Progenitor cell of endocrine pancreas (in vitro differentiated cells): ENCODE results near the gene NUDCD3. TPM values are rescaled to one million over a fixed set of nuclear protein-coding genes. Genes with fewer than 3 reads are reported as not detected.

Experiments
- DNase-seq: peaks from one replicate; pipeline ENCODE4 v3.0.0; 2021; ENCODE audit warnings: low spot score; ENCODE audit not compliant: unreplicated experiment
- H3K27ac Mint-ChIP-seq: 2 replicates; pipeline ENCODE4 v1.8.0; 2021; ENCODE audit warnings: mild to moderate bottlenecking, moderate library complexity, mixed read lengths
- H3K27me3 Mint-ChIP-seq: 2 replicates; pipeline ENCODE4 v1.8.0; 2021; ENCODE audit warnings: mixed read lengths
- H3K36me3 Mint-ChIP-seq: 2 replicates; pipeline ENCODE4 v1.8.0; 2022; ENCODE audit warnings: mixed read lengths; ENCODE audit not compliant: insufficient read depth
- H3K4me1 Mint-ChIP-seq: 2 replicates; pipeline ENCODE4 v1.8.0; 2021; ENCODE audit warnings: low read depth, mixed read lengths
- H3K4me3 Mint-ChIP-seq: 2 replicates; pipeline ENCODE4 v1.8.0; 2021; ENCODE audit warnings: low read depth, mild to moderate bottlenecking, moderate library complexity, mixed read lengths
- H3K9me3 Mint-ChIP-seq: 2 replicates; pipeline ENCODE4 v1.8.0; 2021; ENCODE audit warnings: low read depth, mixed read lengths
- total RNA-seq: library from RNA; stranded (reverse); gene quantifications from 2 replicates; pipeline ENCODE4 v1.2.1, GENCODE V29; 2021
- TF ChIP-seq, protein P1 (sequence below): fragments of 200-600 bp; sonication (generic); IDR thresholded peaks from one replicate; pipeline ENCODE4 v1.5.0; 2021; ENCODE audit warnings: antibody characterized with exemption, mild to moderate bottlenecking; ENCODE audit not compliant: unreplicated experiment

The NUDCD3 gene
- total RNA-seq, 1 donor from 2014 or later: 89.0 TPM

- H3K4me1 Mint-ChIP-seq: peaks cover 27% of the 10 kb centered on the region
- H3K4me3 Mint-ChIP-seq: peak overlapping the region; percentile 83
- TF ChIP-seq, protein P1, sequence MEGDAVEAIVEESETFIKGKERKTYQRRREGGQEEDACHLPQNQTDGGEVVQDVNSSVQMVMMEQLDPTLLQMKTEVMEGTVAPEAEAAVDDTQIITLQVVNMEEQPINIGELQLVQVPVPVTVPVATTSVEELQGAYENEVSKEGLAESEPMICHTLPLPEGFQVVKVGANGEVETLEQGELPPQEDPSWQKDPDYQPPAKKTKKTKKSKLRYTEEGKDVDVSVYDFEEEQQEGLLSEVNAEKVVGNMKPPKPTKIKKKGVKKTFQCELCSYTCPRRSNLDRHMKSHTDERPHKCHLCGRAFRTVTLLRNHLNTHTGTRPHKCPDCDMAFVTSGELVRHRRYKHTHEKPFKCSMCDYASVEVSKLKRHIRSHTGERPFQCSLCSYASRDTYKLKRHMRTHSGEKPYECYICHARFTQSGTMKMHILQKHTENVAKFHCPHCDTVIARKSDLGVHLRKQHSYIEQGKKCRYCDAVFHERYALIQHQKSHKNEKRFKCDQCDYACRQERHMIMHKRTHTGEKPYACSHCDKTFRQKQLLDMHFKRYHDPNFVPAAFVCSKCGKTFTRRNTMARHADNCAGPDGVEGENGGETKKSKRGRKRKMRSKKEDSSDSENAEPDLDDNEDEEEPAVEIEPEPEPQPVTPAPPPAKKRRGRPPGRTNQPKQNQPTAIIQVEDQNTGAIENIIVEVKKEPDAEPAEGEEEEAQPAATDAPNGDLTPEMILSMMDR: no peak
- H3K36me3 Mint-ChIP-seq: peaks cover 2% of the 10 kb centered on the region
- H3K27me3 Mint-ChIP-seq: peaks cover 3% of the 10 kb centered on the region
- H3K9me3 Mint-ChIP-seq: no peaks in the 10 kb centered on the region
- no peak for DNase-seq
- H3K27ac Mint-ChIP-seq: peak overlapping the region; percentile 96
Measured at GRCh38 chr7:44491229-44491628, 771 bp upstream of the NUDCD3 start.

DNA sequence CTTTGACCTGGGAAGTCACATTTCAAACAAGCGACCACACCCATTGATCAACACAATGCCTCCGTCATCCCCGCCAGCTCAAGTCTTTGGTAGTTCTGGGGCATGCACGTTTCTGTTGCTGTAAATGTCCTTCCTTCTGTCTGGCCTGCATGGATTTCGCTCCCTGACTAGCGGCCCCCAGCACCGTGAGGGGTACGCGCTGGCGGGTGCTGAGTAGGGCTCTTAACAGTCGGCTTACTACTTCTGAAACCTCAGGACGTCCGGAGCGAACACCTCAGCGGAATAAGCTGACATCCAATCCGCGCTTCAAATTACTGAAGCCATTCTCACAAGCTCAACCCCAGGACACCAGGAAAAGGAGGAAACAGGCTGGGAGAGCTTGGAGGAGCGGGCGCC, 505 bp downstream of the NUDCD3 start:
- H3K9me3 Mint-ChIP-seq: no peaks in the 10 kb centered on the region
- H3K36me3 Mint-ChIP-seq: peaks cover 6% of the 10 kb centered on the region
- no peak for DNase-seq
- TF ChIP-seq, protein P1: no peak
- H3K4me3 Mint-ChIP-seq: peak overlapping the region; percentile 83
- no peaks in the 10 kb centered on the region for H3K27me3 Mint-ChIP-seq
- peaks cover 30% of the 10 kb centered on the region for H3K4me1 Mint-ChIP-seq
- peak overlapping the region; percentile 97 for H3K27ac Mint-ChIP-seq

- peaks cover 14% of the 10 kb centered on the region for H3K36me3 Mint-ChIP-seq
- peaks cover 30% of the 10 kb centered on the region for H3K4me1 Mint-ChIP-seq
- no peak for DNase-seq
- H3K27ac Mint-ChIP-seq: no peak overlapping the region
- peak overlapping the region; percentile 83 for H3K4me3 Mint-ChIP-seq
- H3K27me3 Mint-ChIP-seq: no peaks in the 10 kb centered on the region
- no peaks in the 10 kb centered on the region for H3K9me3 Mint-ChIP-seq
- TF ChIP-seq, protein P1: no peak
Measured at GRCh38 chr7:44488955-44489354, 1.5 kb downstream of the NUDCD3 start.

- H3K27ac Mint-ChIP-seq: no peak overlapping the region
- peaks cover 30% of the 10 kb centered on the region for H3K4me1 Mint-ChIP-seq
- no peaks in the 10 kb centered on the region for H3K27me3 Mint-ChIP-seq
- H3K36me3 Mint-ChIP-seq: peaks cover 34% of the 10 kb centered on the region
- DNase-seq: no peak
- H3K4me3 Mint-ChIP-seq: no peak overlapping the region
- peaks cover 14% of the 10 kb centered on the region for H3K9me3 Mint-ChIP-seq
- TF ChIP-seq, protein P1: no peak
Measured at GRCh38 chr7:44486693-44487092, 3.8 kb downstream of the NUDCD3 start.

DNA sequence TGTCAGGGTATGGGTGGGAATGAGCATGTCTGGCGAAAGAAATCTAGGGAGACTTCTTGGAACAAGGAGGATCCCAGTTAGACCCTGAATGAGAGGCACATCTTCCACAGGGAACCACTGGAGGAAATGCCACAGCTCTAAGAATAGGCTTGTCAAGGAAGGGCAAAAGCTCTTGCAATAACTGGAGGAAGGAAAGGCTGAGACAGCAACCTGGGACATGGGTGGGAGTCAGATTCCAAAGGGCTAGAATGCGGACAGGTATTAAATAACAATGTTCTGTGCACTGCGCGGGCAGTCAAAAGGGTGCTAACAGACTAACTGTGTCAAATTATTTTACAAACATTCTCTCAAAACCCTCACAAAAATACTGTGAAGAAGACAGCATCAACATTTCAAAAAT, 4.5 kb downstream of the NUDCD3 start:
- TF ChIP-seq, protein P1: no peak
- no peak for DNase-seq
- no peaks in the 10 kb centered on the region for H3K27me3 Mint-ChIP-seq
- H3K9me3 Mint-ChIP-seq: peaks cover 14% of the 10 kb centered on the region
- peaks cover 28% of the 10 kb centered on the region for H3K4me1 Mint-ChIP-seq
- H3K36me3 Mint-ChIP-seq: peaks cover 38% of the 10 kb centered on the region
- H3K27ac Mint-ChIP-seq: no peak overlapping the region
- no peak overlapping the region for H3K4me3 Mint-ChIP-seq
